ENCODE results near the gene CLDN7.
A peak's percentile ranks its signal among the peaks of the same experiment; 100 is the strongest.

CLDN7 gene, protein sequence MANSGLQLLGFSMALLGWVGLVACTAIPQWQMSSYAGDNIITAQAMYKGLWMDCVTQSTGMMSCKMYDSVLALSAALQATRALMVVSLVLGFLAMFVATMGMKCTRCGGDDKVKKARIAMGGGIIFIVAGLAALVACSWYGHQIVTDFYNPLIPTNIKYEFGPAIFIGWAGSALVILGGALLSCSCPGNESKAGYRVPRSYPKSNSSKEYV

DNA sequence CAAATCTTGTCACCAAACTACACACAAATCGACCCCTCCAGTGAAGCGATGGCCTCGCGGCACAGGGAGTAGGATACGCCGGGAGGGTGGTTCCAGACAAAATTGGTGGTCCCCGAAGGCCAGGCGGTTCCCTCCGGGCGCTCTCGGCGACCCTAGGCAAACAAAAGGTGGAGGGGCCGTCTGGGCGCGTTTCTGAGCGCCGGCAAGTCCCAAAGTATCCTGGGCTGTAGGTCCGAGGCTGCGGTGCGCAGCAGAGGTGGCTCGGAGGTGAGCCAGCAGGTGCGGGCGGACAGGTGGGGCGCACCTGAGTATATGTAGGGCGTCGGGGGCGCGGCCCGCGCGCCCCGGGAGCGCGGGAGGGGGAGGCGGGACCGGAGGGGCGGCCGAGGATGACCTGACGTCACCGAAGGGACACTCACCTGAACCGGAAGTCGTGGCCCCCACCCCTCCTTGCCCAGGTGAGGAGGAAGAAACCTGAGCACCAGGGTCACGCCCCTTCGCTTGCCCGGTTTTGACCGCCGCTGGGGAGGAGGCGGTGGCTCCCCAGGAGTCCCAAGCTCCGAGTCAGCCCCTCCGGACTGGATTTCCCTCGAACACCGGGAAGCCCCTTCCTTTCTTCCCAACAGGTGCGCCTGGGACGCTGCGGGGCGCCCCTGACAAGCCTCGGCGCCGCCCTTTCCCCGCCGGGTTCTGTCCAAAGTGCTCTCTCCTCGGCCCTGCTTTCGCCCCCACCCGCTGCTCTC lies at the start of gene CLDN7:
CLDN7 (minus strand) TSS at position 287 of the 743 bp plus-strand sequence. CDS start 435 bp downstream, outside the sequence.
- no peak for DNase-seq

DNA sequence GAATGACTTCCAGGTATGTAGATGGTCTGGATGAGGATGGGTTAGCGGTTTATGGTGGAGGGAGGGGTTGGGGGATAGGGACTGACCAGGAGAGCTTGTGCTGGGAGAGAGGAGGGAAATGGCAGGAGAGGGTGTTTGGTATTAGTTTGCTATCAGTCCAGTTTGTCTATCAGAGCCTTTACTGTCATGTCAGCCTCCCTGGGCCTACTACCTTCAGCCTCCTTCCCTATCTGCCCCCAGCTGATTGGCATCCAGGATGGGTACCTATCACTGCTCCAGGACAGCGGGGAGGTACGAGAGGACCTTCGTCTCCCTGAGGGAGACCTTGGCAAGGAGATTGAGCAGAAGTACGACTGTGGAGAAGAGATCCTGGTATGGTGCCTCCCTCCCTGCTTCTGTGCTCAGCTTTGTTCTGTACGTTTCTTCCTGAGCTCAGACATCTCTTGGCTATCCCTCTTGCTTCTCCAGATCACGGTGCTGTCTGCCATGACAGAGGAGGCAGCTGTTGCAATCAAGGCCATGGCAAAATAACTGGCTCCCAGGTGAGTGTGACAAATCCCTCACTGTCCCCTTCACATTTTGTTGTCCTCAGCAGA lies 48.9 kb upstream of the CLDN7 start:
- no peak for DNase-seq

DNA sequence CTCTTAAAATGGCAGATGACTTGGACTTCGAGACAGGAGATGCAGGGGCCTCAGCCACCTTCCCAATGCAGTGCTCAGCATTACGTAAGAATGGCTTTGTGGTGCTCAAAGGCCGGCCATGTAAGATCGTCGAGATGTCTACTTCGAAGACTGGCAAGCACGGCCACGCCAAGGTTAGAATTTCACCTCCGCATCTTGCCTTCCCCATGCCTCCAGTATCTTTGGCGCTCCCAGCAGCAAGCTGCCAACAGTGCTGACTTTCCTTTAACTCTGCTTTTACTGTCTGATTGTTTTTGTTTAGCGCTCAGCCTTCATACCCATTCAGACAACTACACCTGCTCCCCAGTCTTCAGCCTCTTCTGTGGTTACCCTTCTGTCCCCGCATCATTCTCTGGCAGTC lies 47.4 kb upstream of the CLDN7 start:
- DNase-seq: no peak

DNA sequence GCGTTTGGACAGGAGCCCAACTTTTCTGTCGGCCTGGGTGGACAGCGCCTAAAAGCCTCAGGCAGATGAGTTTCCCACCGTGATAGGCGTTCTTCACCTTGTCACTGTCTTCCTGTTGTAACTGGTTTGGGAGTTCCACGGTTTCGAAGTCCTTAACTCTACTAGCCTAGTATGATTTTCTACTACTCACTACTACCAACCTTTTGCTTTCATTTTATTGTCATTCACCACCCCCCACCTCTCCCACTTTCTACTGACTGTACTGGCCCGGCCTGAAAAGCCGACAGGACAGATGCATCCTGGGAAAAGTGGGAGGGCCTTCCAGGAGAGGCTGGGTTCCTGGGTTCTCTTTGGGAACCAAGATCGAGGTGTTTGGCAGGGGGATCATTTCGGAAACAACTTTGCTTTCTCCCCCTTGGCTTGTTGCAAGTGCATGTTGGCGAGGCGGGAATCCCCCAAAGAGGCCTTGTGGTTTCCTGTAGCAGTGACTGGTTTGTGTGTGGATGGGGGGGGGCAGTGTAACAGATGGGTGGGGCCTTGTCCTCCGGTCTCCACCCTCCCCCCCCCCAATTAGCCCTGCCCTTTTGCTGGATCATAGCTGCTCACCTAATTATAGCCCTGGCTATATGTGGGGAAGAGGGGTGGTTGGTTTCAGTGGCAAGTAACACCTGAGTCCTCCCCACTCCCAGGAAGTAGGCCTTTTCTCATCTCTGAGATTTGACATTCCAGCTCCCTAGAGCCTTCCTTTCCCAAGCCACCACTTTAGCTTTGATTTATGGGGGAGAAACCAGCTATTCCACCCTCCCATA lies 46.6 kb upstream of the CLDN7 start:
- DNase-seq: peak; percentile 78 to 84

DNA sequence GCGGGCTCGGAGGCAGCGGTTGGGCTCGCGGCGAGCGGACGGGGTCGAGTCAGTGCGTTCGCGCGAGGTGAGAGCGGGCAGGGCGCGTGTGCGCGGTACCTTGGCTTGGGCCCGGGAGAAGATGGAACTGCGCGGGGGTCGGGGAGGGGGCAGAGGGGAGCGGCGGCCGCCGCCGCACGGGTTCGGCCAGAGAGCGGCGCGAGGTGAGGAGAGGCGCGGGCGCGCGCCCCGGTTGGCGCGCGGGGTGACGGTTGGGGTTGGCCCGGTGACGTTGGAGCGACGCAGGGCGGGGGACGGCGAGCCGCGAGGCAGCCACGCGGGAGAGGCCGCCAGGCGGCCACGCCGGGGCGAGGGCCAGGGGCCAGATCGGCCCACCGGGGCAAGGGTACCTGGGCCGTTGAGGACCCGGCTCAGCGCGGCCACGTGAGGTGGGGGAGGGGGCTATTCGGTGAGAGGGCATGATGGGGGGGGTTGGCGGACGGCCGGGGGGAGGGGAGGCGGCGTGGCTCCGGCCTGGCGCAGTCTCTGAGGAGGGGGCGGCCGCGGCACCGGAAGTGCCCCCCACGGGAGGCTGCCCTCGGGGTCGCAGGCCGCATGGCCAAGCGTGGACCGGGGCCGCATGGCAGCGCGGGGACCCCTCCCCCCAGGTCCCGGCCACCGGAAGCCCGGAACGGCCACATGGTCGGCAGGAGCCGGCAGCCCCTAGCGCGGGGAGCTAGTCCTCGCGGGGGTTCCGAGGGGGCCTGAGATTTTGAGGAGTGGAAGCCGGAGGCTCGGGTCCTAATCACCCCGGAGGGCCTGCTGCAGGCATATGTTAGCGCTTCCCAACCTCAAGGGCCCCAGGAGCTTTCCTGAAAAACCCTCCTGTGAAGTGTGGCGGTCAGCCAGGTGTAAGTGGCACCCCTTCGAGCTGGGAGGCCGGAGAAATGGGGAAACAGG lies 45.7 kb upstream of the CLDN7 start:
- DNase-seq: peak; percentile 55 to 60

DNA sequence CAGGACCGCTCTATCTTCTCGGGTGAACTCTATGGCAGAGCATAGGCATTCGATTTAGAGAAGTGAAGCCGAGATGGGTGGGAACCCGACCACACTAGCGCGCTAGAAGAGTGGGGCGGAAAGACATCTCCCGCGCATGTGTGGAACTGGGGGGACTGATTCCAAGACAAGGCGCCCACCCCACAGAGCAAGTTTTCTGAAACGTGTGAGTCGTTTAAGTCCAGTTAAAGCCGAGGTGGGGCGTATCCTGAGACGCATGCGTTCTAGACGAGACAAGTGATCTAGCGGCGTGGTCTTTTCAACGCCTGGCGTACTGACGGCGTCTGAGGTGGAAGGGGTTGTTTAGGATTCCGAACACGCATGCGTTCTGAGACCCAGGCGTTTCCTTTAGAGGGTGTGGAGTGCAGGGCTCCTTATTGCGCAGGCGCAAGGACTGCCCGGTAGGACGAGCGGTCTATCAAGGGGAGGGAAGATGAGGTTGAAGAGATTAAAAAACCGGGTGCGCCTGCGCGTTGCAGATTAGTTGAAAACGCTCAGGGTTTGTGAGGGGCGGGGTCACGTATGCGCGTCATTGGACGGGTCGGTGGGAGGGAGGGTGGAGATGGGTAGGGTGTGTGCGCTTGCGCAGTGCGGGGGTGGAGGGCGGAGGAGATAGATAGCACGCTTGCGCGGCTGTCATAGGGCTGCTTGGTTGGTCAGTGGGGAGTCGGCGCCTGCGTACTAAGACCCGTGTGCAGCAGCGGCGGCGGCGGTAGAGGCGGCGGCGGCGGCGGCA lies 44.8 kb upstream of the CLDN7 start, which contains the start of gene EIF5A:
EIF5A (plus strand) TSS at position 718 of the 775 bp plus-strand sequence. CDS start 2,008 bp downstream, outside the sequence.
- peak; percentile 100 for DNase-seq

DNA sequence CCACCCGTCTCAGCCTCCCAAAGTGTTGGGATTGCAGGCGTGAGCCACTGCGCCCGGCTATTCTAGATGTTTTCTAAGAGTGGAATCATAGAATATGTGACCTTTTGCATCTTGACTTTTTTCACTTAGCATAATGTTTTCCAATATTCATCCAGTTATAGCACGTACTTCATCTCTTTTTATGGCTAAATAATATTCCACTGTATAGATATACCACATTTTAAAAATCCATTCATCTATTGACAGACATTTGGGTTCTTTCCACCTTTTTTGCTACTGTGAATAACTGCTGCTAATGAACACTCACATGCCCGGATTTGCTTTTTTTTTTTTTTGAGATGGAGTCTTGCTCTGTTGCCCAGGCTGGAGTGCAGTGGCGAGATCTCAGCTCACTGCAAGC lies 41.9 kb upstream of the CLDN7 start:
- DNase-seq: no peak

DNA sequence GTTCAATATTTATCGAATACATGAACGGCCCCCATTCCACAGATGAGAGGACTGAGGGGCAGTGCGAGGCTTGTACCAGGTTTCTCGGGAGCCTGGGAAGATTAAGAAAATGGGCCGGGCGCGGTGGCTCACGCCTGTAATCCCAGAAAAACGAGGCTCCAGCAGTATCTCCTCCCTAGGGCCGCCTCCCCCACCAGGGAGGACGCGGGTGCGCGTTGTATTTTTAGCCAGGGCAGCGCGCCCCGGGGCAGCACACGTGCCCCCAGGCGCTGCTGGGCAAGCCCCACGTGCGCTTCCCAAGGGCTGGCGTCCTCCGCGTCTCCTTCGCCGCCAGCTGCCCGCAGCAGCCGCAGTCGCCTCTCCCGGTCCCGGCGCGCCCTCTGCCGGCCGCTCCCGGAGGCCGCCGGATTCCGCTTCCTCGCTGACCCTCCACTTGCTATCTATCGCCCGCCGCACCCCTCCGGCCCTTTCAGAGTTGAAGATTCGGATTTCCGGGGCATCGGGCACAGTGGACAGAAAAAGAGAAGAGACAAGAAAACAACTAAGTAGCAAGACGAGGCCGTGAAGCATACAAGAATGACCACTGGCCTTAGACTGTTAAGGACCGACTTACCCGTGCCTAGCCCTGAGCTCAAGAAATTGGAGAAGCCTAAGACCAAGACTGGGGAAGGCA lies 34.0 kb upstream of the CLDN7 start:
- peak; percentile 76 to 80 for DNase-seq

DNA sequence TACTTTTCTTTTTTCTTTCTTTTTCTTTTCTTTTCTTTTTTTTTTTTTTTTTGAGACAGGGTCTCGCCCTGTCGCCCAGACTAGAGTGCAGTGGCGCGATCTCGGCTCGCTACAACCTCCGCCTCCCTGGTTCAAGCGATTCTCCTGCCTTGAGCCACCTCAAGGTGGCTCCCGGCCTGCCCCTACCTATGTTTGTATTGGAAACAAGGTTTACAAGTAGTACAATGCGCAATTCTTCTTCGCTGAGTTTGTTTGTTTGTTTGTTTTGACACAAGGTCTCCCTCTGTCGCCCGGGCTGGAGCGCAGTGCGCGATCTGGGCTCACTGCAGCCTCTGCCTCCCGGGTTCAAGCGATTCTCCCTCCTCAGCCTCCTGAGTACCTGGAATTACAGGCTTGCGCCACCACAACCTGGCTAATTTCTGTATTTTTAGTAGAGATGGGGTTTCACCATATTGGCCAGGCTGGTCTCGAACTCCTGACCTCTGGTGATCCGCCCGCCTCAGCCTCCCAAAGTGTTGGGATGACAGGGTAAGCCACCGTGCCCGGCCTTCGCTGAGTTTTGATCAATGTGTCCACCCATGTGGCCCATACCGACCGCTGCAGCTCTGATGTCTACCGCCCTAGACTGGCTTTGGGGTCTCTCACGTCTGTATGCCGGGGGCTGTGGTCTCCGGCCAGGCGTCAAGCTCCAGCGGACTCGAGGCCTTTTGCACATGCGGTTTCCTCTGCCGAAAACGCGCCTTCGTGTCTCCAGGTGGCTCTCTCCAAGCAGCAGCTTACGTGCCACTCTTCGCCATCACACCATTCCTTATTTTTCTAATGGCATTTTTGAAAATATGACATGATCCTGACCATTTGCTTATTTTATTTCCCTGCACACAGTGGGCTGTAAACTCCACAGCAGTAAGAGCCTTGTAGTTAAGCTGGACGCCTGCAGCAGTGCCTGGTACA lies 33.2 kb upstream of the CLDN7 start:
- no peak for DNase-seq

DNA sequence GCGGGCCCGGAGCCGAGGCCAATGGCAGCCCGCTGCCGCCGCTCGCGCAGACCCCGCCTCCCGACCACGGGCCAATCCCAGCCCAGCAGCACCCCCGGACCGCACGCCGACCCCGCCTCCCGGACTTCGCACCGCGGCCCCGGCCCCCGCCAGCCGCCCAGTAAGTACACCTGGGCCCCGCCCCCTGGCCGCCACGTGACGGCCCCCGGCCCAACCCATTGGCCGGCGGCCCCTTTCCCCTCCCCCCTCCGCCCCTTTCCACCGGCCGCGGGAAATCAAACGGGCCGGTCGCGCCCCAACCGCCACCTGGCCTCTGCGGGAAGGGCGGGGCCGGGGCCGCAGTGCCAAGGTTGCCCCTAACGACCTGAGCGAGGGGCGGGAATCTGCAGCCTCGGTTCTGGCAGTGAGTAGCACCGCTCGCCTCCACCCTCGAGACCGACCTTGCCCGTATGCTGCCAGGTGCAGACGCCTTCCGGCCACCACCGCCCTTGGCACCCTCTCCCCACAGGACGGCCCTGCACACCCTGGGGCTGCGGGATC lies 32.4 kb upstream of the CLDN7 start, which contains the start of gene YBX2:
YBX2 (minus strand) TSS at position 26 of the 540 bp plus-strand sequence. CDS start 139 bp downstream, outside the sequence.
- DNase-seq: peak; percentile 74 to 83

DNA sequence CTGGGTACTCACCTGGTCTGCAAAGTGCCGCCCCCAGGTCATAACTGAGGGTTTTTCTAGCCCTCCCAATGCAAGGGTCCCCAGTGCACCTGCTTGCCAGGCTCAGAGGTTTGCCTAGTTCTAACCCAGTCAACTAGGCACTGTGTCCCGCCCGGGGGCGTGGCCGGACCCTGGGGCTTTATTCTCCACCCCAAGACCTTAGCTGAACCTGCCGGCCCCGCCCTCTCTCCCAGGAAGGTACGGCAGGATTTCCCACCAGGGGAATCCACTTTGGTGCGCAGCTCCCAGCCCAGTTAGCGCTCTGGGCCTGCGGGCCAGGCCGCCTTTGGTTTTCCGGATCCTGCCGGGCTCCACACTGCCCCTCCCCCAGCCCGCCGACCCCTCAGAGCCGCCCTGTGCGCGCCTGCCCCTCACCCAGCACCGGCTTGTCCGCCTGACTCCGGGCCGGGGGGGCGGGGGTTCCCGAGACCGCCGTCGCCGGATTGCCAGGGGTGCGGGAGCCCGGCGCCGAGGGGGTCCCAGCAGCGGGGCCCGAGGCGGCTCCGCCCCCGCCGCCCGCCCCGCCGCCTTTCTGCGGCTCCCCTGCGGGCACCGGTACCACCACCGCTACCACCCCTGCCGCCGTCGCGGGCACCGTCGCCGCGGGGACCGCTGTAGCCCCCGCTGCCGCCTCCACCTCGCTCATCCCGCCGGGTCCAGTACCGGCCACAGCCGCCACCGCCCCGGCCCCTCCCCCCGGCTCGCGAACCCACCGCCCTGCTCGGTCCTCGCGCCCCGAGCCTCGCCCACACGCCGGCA lies 31.7 kb upstream of the CLDN7 start:
- peak in 1 of 2 donors; percentile 31 for DNase-seq

DNA sequence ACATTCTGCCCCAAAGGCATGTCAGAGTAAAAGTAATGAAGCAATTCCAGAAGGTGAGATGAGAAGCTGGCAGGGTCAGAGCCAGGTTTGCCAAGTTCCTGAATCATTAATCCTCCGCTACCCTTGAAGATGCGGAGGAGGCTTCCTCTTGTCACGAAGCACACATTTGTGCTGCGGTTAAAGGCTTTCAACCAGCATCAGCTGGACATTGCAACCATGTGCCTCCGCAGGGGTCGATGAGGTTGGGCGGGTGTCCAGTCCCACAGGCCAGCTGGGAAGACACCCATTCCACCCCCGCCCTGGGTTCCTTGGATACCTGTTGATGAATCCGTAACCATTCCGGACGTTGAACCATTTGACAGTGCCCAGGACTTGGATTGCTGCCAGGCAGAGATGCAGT lies 30.9 kb upstream of the CLDN7 start:
- DNase-seq: no peak

DNA sequence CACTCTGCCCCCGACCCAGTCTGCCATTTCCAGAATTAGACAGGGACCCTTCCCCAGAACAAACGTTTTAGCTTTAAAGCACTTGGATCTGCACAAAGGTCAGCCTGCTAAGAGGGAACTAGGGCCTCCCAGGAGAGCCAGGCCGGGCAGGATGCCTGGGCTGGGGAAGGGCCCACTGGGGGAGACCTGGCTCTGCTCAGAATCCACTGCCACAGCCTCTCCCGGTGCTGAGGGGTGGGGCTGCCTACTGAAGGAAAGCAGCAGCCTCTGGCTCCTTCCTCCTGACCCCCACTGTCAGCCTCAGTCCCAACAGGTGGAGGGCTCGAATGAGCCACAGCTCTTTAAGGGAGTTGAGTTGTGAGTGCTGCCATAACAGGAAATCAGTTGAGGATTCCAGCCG lies 30.5 kb upstream of the CLDN7 start:
- no peak for DNase-seq

DNA sequence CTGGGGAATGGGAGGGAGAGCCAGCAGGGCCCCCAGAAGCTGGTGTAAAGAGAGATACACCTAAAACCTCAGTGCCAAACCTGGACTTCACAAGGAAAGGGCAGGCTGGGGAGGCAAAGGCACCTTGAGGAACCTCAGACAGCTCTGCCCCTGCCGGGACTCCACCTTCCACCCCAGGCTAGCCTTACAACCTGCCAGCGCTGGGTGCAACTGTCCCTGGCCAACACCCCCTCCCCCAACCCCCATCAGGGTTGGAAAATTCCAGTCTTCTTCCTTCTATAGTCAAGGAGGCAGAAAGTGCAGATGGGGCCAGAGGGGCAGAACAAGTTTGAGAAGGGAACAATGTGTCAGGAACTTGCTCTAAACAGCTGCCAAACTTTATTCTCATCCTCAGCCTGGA lies 29.9 kb upstream of the CLDN7 start:
- no peak for DNase-seq

DNA sequence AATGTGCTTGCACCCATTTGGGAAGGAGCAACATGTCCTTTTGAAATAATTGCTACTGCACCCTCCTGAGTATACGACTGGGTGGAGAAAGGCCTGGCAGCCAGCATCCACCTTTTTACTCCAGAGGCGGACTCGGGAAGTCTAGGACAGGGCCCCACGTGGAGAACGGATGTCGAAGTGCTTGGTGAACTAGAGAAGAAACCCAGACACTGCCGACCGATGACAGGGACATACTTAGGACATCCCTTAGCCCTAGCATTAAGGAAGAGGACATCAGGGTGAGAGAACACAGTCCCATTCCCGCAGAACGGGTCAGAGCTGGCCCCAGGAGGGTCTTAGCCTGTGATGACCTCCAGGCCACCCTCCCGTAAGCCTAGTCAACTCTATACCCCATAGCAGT lies 28.4 kb upstream of the CLDN7 start:
- DNase-seq: no peak

DNA sequence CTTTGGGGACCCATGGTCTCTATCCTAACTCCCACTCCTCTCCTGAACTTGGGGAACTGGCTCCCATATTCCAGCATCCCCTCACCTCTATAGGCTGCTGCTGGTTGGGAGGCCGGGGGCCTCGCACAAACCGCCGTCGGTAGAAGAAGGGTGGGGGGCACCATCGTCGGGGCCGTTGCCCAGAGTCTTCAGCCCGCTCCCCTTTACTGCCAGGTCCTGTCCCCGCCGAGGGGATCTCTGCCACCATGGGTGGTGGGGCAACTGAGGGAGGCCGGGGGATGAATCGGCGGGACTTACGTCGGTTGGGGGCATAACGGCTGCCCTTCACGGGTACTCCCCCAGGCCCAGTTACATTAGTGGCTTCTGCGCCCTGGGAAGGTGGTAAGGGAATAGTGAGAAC lies 27.9 kb upstream of the CLDN7 start:
- no peak for DNase-seq

DNA sequence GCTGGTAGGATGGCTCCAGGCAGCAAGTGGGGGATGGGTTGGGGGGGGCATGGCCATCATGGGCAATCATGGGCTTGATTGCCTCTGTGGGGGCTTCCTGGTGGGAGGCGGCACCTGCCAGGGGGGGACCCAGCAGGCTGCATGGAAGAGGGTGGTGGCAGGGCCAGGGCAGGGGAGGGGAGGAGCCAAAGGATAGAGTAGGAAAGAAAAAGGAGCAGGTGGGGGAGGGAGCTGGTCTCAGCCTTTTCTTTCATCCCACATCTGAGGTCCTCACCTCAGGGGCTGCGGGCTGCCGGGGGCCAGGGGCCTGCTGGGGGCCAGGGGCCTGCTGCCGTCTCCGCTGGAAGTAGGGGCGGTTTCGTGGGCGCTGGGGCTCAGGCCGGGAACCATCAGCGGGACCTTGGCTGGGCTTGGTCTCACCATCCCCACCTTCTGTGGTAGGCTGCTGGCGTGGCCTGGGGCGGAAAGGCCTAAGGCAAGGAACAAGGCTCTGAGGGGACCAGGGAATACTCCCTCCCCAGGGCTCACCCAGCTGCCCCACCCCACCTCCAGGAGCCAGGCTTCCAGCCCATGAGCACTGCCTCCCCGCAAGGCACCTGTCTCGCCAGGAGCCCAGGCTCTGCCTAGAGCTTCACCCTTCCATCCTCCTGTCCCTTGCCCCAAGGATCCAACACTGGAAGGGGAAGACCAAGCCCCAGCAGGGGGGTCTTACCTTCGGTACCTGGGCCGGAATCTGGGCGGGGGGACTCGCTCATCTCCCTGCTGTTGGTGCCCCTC lies 27.2 kb upstream of the CLDN7 start:
- no peak for DNase-seq
